K562 (cell line): ENCODE measurements around the gene PPARG.

Source experiments
- BCLAF1 ChIP-seq, 2 experiments: fragments of 450-650 bp in 1 of 2; IDR thresholded peaks; 2 replicates each; pipeline ENCODE4 v1.6.1; 2011 to 2017; ENCODE audit warnings: low read depth in 2 of 2, antibody characterized with exemption in 1 of 2, borderline replicate concordance in 1 of 2, low read length in 1 of 2, mild to moderate bottlenecking in 1 of 2, mixed read lengths in 1 of 2; ENCODE audit not compliant: control insufficient read depth in 1 of 2
- CBX8 ChIP-seq: fragments of 200-600 bp; sonication (generic); IDR thresholded peaks from 2 replicates; pipeline ENCODE4 v1.6.1; 2012; ENCODE audit warnings: borderline replicate concordance, mixed run types, low read depth, mild to moderate bottlenecking, moderate library complexity, mixed read lengths, low read length, control low read depth, inconsistent platforms; ENCODE audit not compliant: poor library complexity, severe bottlenecking; ENCODE audit errors: extremely low read depth
- EGR1 ChIP-seq: fragments of 450-650 bp; conservative IDR thresholded peaks from 2 replicates; pipeline ENCODE4 v1.6.1; 2017; ENCODE audit warnings: mild to moderate bottlenecking
- EHMT2 ChIP-seq: fragments of 450-650 bp; IDR thresholded peaks from 2 replicates; pipeline ENCODE4 v1.6.1; 2018; ENCODE audit warnings: antibody characterized with exemption
- FOXP4 ChIP-seq: sonication (generic); formaldehyde crosslinking; IDR thresholded peaks from 2 replicates; pipeline ENCODE4 v1.8.0; 2022; ENCODE audit warnings: mild to moderate bottlenecking, missing genetic modification reagents, borderline replicate concordance
- MAZ ChIP-seq, 2 experiments: fragments of 450-650 bp in 1 of 2; sonication (generic) in 1 of 2; formaldehyde crosslinking; IDR thresholded peaks in 1 of 2; conservative IDR thresholded peaks in 1 of 2; 2 replicates each; pipeline versions ENCODE4 v1.4.0 to v1.5.0; 2020; ENCODE audit warnings: mild to moderate bottlenecking in 1 of 2, missing genetic modification reagents in 1 of 2
- NR1H2 ChIP-seq: sonication (generic); formaldehyde crosslinking; IDR thresholded peaks from 2 replicates; pipeline ENCODE4 v1.4.0; 2020; ENCODE audit warnings: mild to moderate bottlenecking, missing genetic modification reagents
- POLR2AphosphoS5 ChIP-seq: IDR thresholded peaks from 2 replicates; pipeline ENCODE4 v1.6.1; 2011; ENCODE audit warnings: mild to moderate bottlenecking, low read depth, low read length, moderate library complexity; ENCODE audit not compliant: control insufficient read depth, insufficient read depth
- RAD21 ChIP-seq, 2 experiments: fragments of 250-450 bp in 1 of 2; fragments of 450-650 bp in 1 of 2; sonication (Bioruptor Pico) in 1 of 2; formaldehyde crosslinking in 1 of 2; IDR thresholded peaks in 1 of 2; conservative IDR thresholded peaks in 1 of 2; 2 replicates each; pipeline versions ENCODE4 v1.4.0 to v1.8.0; 2020 to 2022; ENCODE audit warnings: mild to moderate bottlenecking in 2 of 2, moderate library complexity in 1 of 2
- RBBP5 ChIP-seq: fragments of 200-600 bp; sonication (generic); IDR thresholded peaks from 2 replicates; pipeline ENCODE4 v1.6.1; 2012; ENCODE audit warnings: borderline replicate concordance, mild to moderate bottlenecking, low read length, control low read depth, inconsistent platforms; ENCODE audit not compliant: insufficient read depth, poor library complexity, severe bottlenecking
- TOE1 ChIP-seq, 2 experiments: fragments of 450-650 bp in 1 of 2; sonication (generic) in 1 of 2; formaldehyde crosslinking in 1 of 2; IDR thresholded peaks; 2 replicates each; pipeline versions ENCODE4 v1.7.1 to v1.8.0; 2016 to 2022; ENCODE audit warnings: borderline replicate concordance in 2 of 2, mild to moderate bottlenecking in 2 of 2, antibody characterized with exemption in 1 of 2, inconsistent platforms in 1 of 2, low read depth in 1 of 2, missing genetic modification reagents in 1 of 2, moderate library complexity in 1 of 2
- ZNF592 ChIP-seq: fragments of 450-650 bp; IDR thresholded peaks from 2 replicates; pipeline ENCODE4 v1.6.1; 2017; ENCODE audit warnings: antibody characterized with exemption, mild to moderate bottlenecking

- TF ChIP-seq RBBP5 = no peak
- no peak for TF ChIP-seq RAD21 (CRISPR knock-in tag; conservative IDR thresholded peaks at IDR 0.05 in 1 of 2, IDR thresholded peaks at IDR 0.05 in 1 of 2)
- no peak for TF ChIP-seq NR1H2 (CRISPR knock-in tag)
- TF ChIP-seq POLR2AphosphoS5 = no peak
- TF ChIP-seq EGR1 = no peak
- TF ChIP-seq MAZ (CRISPR knock-in tag; conservative IDR thresholded peaks at IDR 0.05 in 1 of 2, IDR thresholded peaks at IDR 0.05 in 1 of 2) = no peak
- no peak for TF ChIP-seq TOE1 (IDR thresholded peaks at IDR 0.05; ENCODE audit: borderline replicate concordance)
- TF ChIP-seq TOE1 (CRISPR knock-in tag; IDR thresholded peaks at IDR 0.05; ENCODE audit: borderline replicate concordance, low read depth) = no peak
- TF ChIP-seq BCLAF1 (IDR thresholded peaks at IDR 0.05; ENCODE audit: borderline replicate concordance in 1 of 2, control insufficient read depth in 1 of 2, low read depth in 2 of 2, low read length in 1 of 2) = no peak
- TF ChIP-seq ZNF592 = no peak
- no peak for TF ChIP-seq FOXP4 (CRISPR knock-in tag)
- no peak for TF ChIP-seq CBX8
- no peak for TF ChIP-seq EHMT2
Measured at GRCh38 chr3:12313519-12313918, 24.6 kb downstream of the PPARG start.
